Cerebellar nuclear complex (tissue), 1 donor: Measurements from ENCODE around the gene REEP3.
A peak's percentile ranks its signal among the peaks of the same experiment; 100 is the strongest.

Source experiments
- DNase-seq, 2 experiments: peaks; one replicate each; lab custom pipeline; 2025; lab: John Stamatoyannopoulos, UW

The REEP3 gene

DNA sequence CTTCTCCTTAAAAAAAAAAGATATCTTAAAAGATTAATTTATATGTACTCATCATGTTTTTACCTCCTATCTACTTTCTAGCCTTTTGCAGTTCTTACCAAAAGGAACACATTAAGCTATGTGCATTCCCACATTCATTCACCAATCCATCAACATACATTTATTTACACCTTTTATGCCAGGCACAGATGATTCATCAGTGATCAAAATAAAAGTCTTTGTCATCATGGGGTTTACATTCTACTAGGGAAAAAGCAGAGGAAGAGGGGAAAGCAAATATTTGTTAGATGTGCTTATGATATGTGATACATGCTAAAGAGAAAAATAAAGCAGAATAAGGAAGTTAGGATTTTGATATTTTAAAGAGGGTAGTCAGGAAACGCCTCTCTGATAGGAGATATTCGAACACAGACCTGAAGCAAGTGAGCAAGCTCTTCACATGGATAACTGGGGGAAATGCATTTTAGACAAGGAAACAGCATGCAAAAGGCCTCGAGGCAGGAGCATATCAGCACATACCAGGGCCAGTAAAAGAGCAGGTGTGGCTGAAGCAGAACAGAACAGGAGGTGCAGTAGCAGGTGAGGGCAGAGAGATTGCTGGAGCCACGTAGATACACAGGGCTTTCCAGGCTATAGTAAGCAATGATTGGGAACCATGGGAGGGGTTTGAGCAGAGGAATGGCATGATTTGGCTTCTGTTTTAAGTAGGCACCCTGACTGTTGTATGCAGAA, 67.4 kb downstream of the REEP3 start:
- no peak for DNase-seq

GRCh38 chr10:63591600-63592379, 70.6 kb downstream of the REEP3 start:
- no peak for DNase-seq

GRCh38 chr10:63593576-63593975, 72.4 kb downstream of the REEP3 start:
- DNase-seq, result no peak

DNA sequence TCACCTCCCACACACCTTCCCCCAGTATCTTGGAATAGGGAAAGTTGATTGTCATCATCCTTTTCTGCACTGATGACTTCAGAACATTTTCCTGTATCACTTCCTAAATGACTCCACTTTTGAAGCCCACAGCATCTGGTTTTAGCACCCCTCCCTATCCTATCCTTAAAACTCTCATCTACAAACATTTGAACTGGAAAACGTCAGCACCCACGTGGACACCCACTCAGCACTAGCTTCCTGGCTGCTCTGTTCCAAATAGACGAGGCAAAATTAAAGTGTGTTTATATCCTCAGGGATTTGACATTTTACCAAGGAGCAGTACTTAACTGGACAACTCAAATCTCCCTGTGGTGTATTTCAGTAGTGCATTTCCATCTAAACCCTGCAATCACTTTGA, 73.9 kb downstream of the REEP3 start:
- DNase-seq, result no peak

DNA sequence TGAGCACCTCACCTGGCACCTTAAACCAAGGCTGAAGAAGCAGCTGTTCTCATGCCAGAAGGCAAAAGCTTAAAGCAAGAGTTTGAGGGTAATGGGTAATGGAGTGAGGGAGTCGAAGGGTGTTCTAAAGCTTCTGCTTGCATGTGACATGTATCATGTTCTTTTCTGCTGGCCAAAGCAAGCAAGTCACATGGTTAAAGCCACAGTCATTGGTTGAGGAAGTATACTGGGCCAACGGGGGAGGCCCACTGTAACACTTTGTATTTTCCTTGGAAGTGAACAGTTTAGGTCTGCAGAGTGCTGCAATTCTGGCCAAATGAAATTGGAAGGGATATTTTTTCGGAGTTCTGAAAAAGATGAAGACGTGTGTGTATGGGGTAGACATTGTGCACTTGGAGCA, 75.7 kb downstream of the REEP3 start:
- DNase-seq, result no peak

GRCh38 chr10:63600540-63600939, 79.3 kb downstream of the REEP3 start:
- no peak for DNase-seq

DNA sequence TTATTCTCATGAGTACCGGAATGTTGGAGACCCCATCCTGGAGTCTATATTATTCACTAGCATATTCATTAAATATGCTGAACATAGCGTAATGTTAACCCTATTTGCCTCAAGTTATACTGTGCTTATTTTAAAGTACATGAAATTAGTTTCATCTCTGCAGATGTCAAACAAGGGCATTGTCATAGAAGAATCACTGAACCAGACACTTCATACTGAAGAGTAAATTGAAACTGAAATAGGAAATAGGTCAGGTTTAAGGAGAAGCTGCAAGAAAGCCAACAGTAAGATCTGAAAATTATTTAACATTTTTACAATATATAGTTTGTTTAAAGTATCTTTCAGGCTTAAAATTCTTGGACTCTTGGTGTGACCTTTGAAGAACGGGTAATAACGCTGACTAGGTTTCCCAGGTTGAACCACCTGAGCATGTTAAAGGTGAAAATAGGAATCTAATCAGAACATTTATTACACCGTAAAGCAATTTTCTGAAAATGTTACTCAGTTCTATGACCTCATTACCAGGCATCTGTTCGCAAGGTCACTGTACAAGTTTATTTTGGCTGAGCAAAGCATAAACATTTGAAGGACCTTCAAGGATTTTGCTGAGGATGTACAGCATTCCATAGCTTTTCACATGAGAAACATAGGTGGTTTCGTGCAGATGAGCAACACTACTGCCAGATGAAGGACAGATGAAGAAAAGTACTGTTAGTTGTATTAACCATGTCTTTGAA, 82.7 kb downstream of the REEP3 start:
- no peak for DNase-seq

DNA sequence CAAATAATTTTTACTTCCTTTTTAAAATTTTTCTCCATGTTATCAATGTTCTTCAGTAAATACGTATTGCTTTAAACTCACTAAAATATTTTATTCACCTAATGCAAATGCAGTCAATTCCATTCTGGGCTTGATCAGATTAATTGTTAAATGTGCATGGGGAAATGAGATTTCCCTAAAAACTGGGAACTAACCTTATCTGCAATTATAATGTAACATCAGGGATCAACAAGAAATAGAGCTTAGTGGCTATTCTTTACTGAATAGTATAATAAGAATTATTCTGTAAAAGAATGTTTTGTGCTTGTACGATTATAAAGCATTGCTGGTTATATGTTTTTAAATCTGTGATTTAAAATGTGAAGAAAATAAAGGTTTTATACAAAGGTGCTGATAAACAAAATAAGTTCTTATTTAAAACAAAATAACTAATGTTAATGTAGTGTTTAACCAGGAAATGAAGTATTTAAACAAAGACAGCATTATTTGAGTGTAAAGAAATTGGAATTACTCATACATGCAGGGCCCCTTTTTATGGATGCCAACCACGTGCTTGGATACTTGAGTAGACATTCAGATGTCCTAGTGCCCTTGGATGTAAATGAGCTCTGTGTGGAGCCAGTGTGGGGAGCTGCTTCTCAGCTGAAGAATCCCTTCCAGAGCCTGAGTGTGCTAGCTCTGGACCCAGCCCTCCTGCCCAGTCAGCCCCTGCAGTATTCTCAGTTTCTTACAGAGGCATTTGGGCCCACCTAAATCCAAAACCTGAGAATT, 84.2 kb downstream of the REEP3 start:
- no peak for DNase-seq

DNA sequence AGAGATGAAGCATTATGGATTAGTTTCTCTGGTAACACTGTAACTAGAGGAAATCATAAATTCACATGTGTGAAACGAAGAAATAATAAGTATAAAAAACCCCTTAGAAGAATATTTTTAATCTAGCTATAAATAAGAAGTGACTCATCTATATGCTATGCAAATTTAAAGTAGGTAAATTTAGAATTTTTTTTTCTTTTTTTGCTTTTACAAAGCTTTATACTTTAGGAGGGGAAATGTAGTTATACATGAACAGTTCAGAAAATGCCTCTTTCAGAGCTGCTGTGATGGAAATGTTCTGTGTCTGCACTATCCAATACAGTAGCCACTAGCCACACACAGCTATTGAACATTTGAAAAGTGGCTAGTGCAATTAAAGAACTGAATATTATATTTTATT, 87.3 kb downstream of the REEP3 start:
- no peak for DNase-seq

- no peak for DNase-seq
These were observed 89.9 kb downstream of the REEP3 start for GRCh38 chr10:63611078-63611477.

DNA sequence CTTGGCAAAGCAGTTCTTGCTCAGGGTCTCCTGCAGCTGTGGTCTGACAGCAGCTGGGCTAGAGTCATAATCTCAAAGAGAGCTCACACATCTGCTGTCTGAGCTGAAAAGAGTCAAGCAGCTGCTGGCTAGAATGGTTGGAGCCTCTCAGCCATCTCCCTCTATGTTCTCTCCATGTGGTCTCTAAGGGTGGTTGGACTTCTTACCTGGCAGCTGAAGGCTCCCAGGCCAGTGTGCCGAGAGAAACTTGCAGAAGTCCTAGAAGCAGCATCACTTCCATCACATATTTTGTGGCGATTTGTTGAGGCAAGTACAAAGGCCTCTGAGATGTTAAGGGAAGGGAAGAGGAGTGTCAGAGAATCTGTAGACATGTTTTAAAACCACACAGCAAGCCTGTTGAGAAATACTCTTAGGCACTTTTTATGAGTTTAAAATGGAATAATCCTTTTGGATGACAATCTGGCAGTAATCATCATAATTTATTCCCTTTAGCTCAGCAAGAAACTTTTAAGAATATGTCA, 93.2 kb downstream of the REEP3 start:
- DNase-seq, result no peak

- no peak for DNase-seq
These were observed 97.4 kb downstream of the REEP3 start for GRCh38 chr10:63618552-63618951.

- DNase-seq, result no peak
These were observed 98.2 kb downstream of the REEP3 start for GRCh38 chr10:63619426-63619825.

DNA sequence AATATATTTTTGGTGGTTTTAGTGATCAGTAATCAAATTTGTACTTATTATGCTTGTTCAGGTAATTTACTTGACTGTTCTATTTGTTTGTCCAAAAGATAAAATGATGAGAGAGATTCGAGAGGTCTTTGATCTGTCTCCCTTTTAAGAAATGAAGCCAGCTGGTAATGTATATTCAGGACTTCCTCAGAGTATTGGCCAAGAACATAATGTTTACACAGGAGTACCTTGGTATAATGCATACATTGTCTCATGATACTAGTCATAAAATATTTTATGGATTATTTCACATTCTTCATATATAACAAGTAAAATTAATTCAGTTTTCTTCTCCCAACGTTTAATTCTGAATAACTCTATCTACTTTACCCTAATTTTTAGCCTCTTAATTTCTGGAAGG, 100.9 kb downstream of the REEP3 start:
- DNase-seq, result no peak

DNA sequence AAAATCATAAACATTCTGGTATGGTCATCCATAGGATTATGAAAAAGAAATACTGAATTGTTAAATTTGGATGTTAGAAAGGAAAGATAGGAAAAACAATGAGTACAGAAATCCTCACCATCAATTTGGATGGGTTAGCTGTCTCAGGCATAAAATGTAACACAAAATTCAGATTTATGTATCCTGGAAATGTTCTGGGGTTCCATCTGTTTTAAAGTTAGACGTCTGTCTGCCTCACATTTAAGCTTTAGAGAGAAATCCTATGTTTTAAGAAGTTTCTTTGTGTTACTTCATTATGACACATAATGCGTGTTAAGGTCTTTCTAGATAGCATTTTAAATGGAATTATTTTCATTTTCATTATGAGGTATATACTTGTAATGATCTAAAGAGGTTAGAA, 103.5 kb downstream of the REEP3 start:
- DNase-seq, result no peak

DNA sequence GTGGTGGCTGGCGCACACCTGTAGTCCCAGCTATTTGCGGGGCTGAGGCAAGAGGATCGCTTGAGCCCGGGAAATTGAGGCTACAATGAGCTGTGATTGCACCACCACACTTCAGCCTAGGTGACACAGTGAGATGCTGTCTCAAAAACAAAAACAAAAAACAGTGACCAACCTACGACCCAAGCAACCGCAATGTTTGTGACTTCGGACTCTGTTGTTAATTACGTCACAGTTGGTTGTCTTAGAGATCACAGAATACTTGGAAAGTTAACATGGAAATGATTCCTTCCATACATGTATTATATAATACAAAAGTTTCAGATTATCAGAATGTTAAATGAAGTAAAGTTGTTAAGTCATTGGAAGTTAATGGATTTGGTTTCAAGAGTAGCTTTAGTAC, 106.2 kb downstream of the REEP3 start:
- no peak for DNase-seq

DNA sequence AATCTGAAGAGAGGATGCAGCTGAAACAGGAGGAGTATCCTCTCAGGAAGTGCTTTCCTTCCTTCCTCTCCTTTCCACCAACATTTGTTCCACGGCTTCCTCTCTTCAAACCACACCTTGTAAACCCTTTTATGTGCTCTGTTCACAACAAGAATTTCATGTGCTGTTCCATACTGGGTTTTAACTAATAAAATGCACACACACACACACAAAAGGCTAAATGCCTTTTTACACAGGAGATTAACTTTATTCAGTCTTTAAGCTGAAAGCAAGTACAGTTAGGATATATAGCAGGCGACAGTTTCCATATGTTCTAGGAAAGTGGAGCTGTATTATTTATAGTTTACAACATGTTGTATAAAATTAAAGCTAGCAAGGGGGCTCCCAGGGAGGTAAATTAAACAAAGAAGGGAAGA, 106.7 kb downstream of the REEP3 start:
- DNase-seq, result no peak

- DNase-seq, result peak in 1 of 2 experiments; percentile 71
These were observed 107.5 kb downstream of the REEP3 start for GRCh38 chr10:63628526-63629362.

DNA sequence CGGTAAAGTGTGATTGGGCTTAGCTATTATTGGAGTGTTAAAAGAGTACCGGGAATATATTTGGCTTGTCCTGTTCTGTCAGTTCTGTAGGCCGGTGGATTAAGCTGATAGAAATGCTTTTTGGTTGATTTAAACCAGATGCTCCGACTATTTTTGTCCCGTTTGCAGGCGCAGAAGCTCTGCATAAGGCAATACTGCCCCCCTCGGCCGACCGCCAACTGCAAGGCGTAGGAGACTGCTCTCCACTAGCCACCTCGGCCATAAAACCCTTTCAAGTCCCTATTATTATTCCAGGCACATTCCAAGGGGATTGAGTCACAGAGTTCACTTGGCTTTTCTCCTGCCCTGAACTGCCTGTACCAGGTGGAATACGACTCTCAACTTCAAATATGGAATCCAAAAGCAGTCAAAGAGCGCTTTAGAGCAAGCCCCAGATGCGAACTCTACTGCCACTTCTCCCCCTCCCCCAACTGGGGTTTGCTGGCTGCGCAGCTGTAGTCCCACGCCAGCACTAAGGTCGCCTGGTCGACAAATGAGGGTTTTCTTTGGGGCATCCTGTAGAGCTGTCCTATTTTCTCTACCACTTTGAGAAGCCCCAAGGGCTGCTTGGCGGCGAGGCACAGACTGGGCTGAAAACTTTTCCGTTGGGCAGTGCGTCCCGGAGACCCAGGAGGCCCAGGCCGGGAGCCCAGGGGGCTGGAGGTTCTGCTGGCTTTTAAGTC, 108.3 kb downstream of the REEP3 start:
- peak; percentile 17 to 84 for DNase-seq
